Loucy (cell line): ENCODE data around the gene SLC8A2.

Source experiments
- CTCF ChIP-seq: fragments of 200-600 bp; sonication (generic); conservative IDR thresholded peaks from 2 replicates; pipeline ENCODE4 v1.5.1; 2014; ENCODE audit warnings: mild to moderate bottlenecking, antibody characterized with exemption, low read length
- EZH2phosphoT487 ChIP-seq: fragments of 200-600 bp; IDR thresholded peaks from 2 replicates; pipeline ENCODE4 v1.6.1; 2018; ENCODE audit warnings: antibody characterized with exemption, mild to moderate bottlenecking, moderate library complexity, borderline replicate concordance

GRCh38 chr19:47379381-47379938 is 92.2 kb downstream of the SLC8A2 start:
- TF ChIP-seq CTCF (no peak), EZH2phosphoT487 (no peak)
